HS-27A (cell line): Measurements from ENCODE around the gene TCIRG1.

ENCODE experiments used
- DNase-seq: peaks from one replicate; pipeline ENCODE4 v3.0.0-alpha.2; 2012; ENCODE audit warnings: low read depth, missing footprints

The TCIRG1 gene

GRCh38 chr11:68006606-68007166, 32.1 kb upstream of the TCIRG1 start:
- no peak for DNase-seq

- DNase-seq, result no peak
Observed at GRCh38 chr11:68007498-68008380, 31.1 kb upstream of the TCIRG1 start.

- DNase-seq, result no peak
Observed at GRCh38 chr11:68008381-68009337, 30.2 kb upstream of the TCIRG1 start.

GRCh38 chr11:68009391-68010089, 29.3 kb upstream of the TCIRG1 start:
- DNase-seq, result no peak

- peak; percentile 92 for DNase-seq
Observed at GRCh38 chr11:68010090-68011041, 28.5 kb upstream of the TCIRG1 start, which contains the start of gene ALDH3B1. ALDH3B1 (plus strand) TSS chr11:68010327; CDS start chr11:68015298, 4,971 bp downstream.

GRCh38 chr11:68011051-68011943, 27.5 kb upstream of the TCIRG1 start:
- no peak for DNase-seq

- no peak for DNase-seq
Observed at GRCh38 chr11:68012044-68012842, 26.6 kb upstream of the TCIRG1 start.

GRCh38 chr11:68012843-68013610, 25.8 kb upstream of the TCIRG1 start:
- peak; percentile 97 for DNase-seq

- DNase-seq, result no peak
Observed at GRCh38 chr11:68013611-68014156, 25.1 kb upstream of the TCIRG1 start.

- peak; percentile 91 for DNase-seq
Observed at GRCh38 chr11:68014157-68014946, 24.5 kb upstream of the TCIRG1 start.

- DNase-seq, result no peak
Observed at GRCh38 chr11:68014947-68015447, 23.8 kb upstream of the TCIRG1 start.

- no peak for DNase-seq
Observed at GRCh38 chr11:68015467-68015866, 23.4 kb upstream of the TCIRG1 start.

- no peak for DNase-seq
Observed at GRCh38 chr11:68016161-68016903, 22.5 kb upstream of the TCIRG1 start.

- DNase-seq, result no peak
Observed at GRCh38 chr11:68016904-68017817, 21.7 kb upstream of the TCIRG1 start.
